ENCODE results near the gene RUVBL2.

DNA sequence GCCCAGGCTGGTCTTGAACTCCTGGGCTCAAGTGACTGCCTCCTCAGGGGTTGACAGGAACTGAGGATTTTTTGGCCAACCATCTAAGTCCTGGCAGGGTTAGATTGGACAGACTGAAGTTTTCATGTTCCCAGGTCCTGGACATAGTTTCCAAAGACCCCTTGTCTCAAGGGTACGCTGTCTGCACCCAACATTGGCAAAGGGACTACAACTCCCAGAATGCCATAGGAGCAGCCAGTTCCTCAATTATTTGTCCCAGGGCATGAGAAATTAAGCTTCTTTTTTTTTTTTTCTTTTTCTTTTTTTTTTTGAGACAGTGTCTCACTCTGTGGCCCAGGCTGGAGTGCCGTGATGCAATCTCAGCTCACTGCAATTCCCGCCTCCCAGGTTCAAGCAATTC, 7.5 kb upstream of the RUVBL2 start:
- no peak for TF ChIP-seq RAD21 (IDR thresholded peaks at IDR 0.05; ENCODE audit: low read depth)
- TF ChIP-seq, protein P1, sequence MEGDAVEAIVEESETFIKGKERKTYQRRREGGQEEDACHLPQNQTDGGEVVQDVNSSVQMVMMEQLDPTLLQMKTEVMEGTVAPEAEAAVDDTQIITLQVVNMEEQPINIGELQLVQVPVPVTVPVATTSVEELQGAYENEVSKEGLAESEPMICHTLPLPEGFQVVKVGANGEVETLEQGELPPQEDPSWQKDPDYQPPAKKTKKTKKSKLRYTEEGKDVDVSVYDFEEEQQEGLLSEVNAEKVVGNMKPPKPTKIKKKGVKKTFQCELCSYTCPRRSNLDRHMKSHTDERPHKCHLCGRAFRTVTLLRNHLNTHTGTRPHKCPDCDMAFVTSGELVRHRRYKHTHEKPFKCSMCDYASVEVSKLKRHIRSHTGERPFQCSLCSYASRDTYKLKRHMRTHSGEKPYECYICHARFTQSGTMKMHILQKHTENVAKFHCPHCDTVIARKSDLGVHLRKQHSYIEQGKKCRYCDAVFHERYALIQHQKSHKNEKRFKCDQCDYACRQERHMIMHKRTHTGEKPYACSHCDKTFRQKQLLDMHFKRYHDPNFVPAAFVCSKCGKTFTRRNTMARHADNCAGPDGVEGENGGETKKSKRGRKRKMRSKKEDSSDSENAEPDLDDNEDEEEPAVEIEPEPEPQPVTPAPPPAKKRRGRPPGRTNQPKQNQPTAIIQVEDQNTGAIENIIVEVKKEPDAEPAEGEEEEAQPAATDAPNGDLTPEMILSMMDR (IDR thresholded peaks at IDR 0.05 in 2 of 3, conservative IDR thresholded peaks at IDR 0.05 in 1 of 3; ENCODE audit: borderline replicate concordance in 1 of 3, insufficient read depth in 1 of 3, low read depth in 2 of 3, low read length in 2 of 3) = no peak
- no peak for TF ChIP-seq EZH2phosphoT487 (IDR thresholded peaks at IDR 0.05; ENCODE audit: borderline replicate concordance)
